ENCODE data around the gene PRKG1. TPM values are rescaled to one million over a fixed set of nuclear protein-coding genes. Genes with fewer than 3 reads are reported as not detected.

Gene PRKG1
- total RNA-seq, 4 donors from 2014 or later, result 0.63 to 4.3 (median 2.1) TPM

DNA sequence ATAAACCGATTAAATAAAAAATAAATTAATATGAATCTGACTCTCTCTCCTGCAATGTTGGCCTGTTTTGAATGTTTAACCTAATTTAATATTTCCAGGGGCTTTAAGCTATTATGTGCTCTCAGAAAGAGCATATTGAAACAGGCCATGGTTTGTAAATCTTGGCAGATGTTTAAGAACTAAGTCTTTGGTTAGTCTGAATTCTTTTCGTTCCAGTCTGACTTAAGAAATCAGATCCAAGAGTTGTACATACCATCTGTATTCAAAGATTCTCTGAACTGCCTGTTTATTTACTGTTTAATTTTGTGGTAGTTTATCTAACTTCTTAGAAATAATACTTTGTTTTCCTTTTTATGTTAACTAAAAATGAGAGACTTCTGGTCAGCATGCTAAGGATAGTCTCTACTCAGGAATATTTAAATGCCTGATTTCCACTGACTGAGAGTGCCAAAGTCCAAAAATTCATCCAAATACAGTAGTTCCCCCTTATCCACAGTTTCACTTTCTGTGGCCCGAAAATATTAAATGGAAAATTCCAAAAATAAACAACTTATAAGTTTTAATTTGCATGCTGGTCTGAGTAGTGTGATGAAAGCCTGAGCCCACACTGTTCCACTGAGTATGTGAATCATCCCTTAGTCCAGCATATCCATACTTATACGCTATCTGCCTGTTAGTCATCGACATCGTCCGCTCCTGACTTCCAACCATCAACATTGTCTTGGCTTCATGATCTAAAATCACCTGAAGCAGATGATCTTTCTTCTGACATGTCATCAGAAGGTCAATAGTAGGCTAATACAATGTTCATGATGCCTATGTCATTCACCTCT is 863.2 kb downstream of the PRKG1 start:
- TF ChIP-seq POLR2A (IDR thresholded peaks at IDR 0.05), result no peak
- TF ChIP-seq, protein P1, sequence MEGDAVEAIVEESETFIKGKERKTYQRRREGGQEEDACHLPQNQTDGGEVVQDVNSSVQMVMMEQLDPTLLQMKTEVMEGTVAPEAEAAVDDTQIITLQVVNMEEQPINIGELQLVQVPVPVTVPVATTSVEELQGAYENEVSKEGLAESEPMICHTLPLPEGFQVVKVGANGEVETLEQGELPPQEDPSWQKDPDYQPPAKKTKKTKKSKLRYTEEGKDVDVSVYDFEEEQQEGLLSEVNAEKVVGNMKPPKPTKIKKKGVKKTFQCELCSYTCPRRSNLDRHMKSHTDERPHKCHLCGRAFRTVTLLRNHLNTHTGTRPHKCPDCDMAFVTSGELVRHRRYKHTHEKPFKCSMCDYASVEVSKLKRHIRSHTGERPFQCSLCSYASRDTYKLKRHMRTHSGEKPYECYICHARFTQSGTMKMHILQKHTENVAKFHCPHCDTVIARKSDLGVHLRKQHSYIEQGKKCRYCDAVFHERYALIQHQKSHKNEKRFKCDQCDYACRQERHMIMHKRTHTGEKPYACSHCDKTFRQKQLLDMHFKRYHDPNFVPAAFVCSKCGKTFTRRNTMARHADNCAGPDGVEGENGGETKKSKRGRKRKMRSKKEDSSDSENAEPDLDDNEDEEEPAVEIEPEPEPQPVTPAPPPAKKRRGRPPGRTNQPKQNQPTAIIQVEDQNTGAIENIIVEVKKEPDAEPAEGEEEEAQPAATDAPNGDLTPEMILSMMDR (IDR thresholded peaks at IDR 0.05), result no peak
- intact Hi-C loops (cut with DNase I; ENCODE audit: low total_unique reads), result no loop called here
- H3K4me3 ChIP-seq (ENCODE audit: low read depth, poor library complexity, severe bottlenecking), result no peak overlapping the region
- 65 to 70% methylated on average over 7 of the region's 7 CpGs for WGBS, 2 donors
- no peak for DNase-seq (ENCODE audit: low spot score in 2 of 2)

DNA sequence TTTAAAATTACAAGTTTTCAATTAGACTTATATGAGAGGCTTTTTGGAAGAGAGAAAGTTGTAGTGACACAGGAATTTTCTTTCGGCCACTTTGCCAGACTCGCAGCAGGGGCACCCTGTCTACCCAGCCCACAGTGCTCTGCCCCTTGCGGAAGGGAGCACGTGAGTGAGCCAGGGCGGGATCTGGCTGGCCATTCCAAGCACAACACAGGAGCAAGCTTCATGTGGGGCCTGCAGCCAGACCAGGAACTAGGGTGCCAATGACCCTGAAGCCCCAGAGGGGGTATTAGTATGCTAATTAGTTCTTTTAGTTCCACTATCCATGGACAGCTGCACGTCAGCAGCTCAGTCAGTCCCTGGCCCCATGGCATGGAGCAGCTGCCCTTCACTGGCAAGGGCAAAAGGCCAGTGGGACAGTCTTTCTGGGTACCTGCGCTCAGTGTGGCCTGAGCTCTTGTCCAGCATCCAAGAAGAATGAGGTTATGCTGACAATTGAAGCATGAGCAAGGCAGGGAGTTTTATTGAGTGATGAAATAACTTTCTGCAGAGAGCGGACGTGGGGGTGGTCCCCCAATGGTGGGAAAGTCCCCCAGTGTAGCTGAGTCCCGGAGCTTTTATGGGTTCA is 876.2 kb downstream of the PRKG1 start:
- intact Hi-C loops (cut with DNase I; ENCODE audit: low total_unique reads), result no loop called here
- 72 to 81% methylated on average over 10 of the region's 10 CpGs for WGBS, 2 donors
- H3K4me3 ChIP-seq (ENCODE audit: low read depth, poor library complexity, severe bottlenecking), result no peak overlapping the region
- no peak for TF ChIP-seq POLR2A (IDR thresholded peaks at IDR 0.05)
- TF ChIP-seq, protein P1 (IDR thresholded peaks at IDR 0.05), result no peak
- DNase-seq (ENCODE audit: low spot score in 2 of 2), result no peak

DNA sequence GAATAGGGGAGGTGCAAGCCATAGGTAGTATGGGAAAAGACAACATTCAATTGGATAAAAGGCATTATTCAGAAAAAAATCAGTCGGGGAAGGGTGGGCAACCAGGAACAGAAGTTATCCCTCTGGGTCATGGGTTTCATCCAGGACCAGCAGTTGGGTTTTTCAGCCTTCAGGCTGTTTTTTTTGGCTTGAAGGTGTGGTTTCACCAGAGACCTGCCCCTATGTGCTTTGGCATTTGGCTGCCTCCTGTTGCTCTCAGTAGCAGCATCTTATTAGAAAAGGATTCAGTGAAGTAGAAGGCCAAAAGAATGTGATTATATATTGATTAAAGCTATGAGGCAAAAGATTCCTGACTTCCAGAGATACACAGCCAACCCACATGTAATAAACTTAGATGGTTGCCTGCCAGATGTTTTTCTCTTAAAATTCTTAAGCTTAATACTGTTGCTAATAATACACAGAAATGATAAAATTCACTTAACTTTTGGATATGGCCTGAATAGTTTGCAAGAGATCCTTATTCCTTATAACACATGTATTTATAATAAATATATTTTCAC is 876.8 kb downstream of the PRKG1 start:
- TF ChIP-seq POLR2A (IDR thresholded peaks at IDR 0.05), result no peak
- TF ChIP-seq, protein P1 (IDR thresholded peaks at IDR 0.05), result no peak
- intact Hi-C loops (cut with DNase I; ENCODE audit: low total_unique reads), result no loop called here
- no peak overlapping the region for H3K4me3 ChIP-seq (ENCODE audit: low read depth, poor library complexity, severe bottlenecking)
- DNase-seq (ENCODE audit: low spot score in 2 of 2), result no peak
- WGBS, 2 donors, result 63 to 75% methylated on average over 1 of the region's 1 CpG

DNA sequence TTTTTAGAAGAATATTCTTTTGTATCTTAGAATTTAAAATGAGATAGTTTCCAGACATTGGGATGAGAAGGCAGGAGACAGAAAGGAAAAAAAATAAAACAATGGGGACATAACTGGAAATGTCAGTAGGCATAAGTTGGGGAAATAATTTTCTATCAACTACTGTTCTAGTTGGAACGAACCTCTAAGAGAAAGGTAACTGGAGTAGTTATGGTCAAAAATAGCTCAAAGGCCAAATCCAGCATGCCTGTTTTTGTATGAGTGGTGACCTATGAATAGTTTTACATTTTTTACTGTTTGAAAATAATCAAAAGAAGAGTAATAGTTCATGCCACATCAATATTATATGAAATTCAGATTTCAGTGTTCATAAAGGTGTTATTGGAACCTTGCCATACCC is 877.3 kb downstream of the PRKG1 start:
- 49 to 63% methylated on average over 1 of the region's 1 CpG for WGBS, 2 donors
- no peak overlapping the region for H3K4me3 ChIP-seq (ENCODE audit: low read depth, poor library complexity, severe bottlenecking)
- no peak for TF ChIP-seq POLR2A (IDR thresholded peaks at IDR 0.05)
- intact Hi-C loops (cut with DNase I; ENCODE audit: low total_unique reads), result no loop called here
- DNase-seq (ENCODE audit: low spot score in 2 of 2), result no peak

DNA sequence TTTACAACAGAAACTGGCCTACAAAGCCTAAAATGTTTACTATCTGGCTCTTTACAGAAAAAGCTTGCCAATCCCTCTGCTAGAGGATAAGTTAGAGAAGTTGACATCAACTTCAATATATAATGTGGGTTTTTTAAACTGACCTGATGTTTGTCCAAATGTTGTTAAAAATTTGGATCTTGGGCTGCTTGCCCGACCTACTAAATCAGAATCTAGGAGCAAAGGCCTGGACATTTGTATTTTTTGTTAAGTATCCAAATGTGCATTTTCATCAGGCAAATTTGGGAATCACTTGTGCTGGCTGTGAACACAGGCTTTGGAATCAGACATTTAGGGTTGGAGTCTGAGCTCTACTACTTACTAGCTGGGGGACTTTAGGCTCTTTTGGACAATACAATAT is 877.8 kb downstream of the PRKG1 start:
- TF ChIP-seq POLR2A (IDR thresholded peaks at IDR 0.05), result no peak
- TF ChIP-seq, protein P1 (IDR thresholded peaks at IDR 0.05), result no peak
- no peak for DNase-seq (ENCODE audit: low spot score in 2 of 2)
- intact Hi-C loops (cut with DNase I; ENCODE audit: low total_unique reads), result no loop called here
- WGBS, 2 donors, result 50 to 53% methylated on average over 1 of the region's 1 CpG
- H3K4me3 ChIP-seq (ENCODE audit: low read depth, poor library complexity, severe bottlenecking), result no peak overlapping the region

DNA sequence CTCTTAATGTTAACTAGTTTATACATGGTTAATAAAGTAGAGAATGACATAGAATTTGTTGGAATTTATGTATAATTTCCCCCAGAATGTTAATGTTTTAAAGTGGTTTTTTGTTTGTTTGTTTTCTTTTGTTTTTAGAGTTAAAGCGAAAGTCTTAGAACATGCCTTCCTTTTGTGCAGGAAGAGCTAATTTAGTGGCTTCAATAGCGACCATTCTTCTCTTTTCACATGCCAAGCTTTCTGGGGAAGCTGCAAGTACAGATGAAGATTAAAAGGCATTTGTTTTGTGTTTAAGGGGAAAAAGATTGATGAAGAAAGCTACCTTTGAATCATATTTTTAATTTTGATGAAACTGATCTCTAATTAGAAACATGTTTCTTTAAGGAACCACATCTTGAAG is 881.4 kb downstream of the PRKG1 start:
- no peak overlapping the region for H3K4me3 ChIP-seq (ENCODE audit: low read depth, poor library complexity, severe bottlenecking)
- intact Hi-C loops (cut with DNase I; ENCODE audit: low total_unique reads), result no loop called here
- no peak for TF ChIP-seq POLR2A (IDR thresholded peaks at IDR 0.05)
- TF ChIP-seq, protein P1 (IDR thresholded peaks at IDR 0.05), result no peak
- WGBS, 2 donors, result 62 to 66% methylated on average over 2 of the region's 2 CpGs
- DNase-seq (ENCODE audit: low spot score in 2 of 2), result no peak
